Sigmoid colon (tissue), 7 donors: Measurements from ENCODE around the gene RHOA. TPM values are rescaled to one million over a fixed set of nuclear protein-coding genes. Genes with fewer than 3 reads are reported as not detected.

ENCODE experiments used
- DNase-seq: peaks from one replicate; pipeline ENCODE4 v3.0.0-alpha.2; 2019
- H3K27ac ChIP-seq, 4 donors: fragments of 200-600 bp; sonication (generic); one replicate each; pipeline ENCODE4 v1.5.1; 2016 to 2019; ENCODE audit warnings: mild to moderate bottlenecking in 1 of 4
- H3K27me3 ChIP-seq, 3 donors: fragments of 200-600 bp; sonication (generic); one replicate each; pipeline ENCODE4 v1.5.1; 2019; ENCODE audit warnings: mild to moderate bottlenecking in 1 of 3
- H3K36me3 ChIP-seq, 4 donors: fragments of 200-600 bp; sonication (generic); one replicate each; pipeline ENCODE4 v1.5.1; 2016 to 2019
- H3K4me1 ChIP-seq, 4 donors: fragments of 200-600 bp; sonication (generic); one replicate each; pipeline ENCODE4 v1.5.1; 2017 to 2019
- H3K4me3 ChIP-seq, 4 donors: fragments of 200-600 bp; sonication (generic); one replicate each; pipeline ENCODE4 v1.5.1; 2017 to 2019; ENCODE audit warnings: mild to moderate bottlenecking in 2 of 4, moderate library complexity in 1 of 4
- H3K9me3 ChIP-seq, 4 donors: fragments of 200-600 bp in 3 of 4; sonication (generic) in 3 of 4; one replicate each; pipeline versions ENCODE4 v1.5.1 to v1.6.1; 2013 to 2019
- CTCF ChIP-seq, 4 experiments: fragments of 450-650 bp in 3 of 4; fragments of 200-600 bp in 1 of 4; IDR thresholded peaks; one replicate each; pipeline ENCODE4 v1.5.1; 2016 to 2019; ENCODE audit warnings: antibody characterized with exemption in 4 of 4, mild to moderate bottlenecking in 3 of 4, moderate library complexity in 2 of 4
- EP300 ChIP-seq, 4 donors: sonication (generic); formaldehyde crosslinking; IDR thresholded peaks; one replicate each; pipeline ENCODE4 v1.6.1; 2017; ENCODE audit warnings: antibody characterized with exemption in 4 of 4
- POLR2A ChIP-seq, 2 donors: fragments of 450-650 bp; IDR thresholded peaks; one replicate each; pipeline ENCODE4 v1.6.1; 2016; ENCODE audit warnings: antibody characterized with exemption in 2 of 2, mild to moderate bottlenecking in 2 of 2, moderate library complexity in 2 of 2
- POLR2AphosphoS5 ChIP-seq, 4 donors: sonication (generic); formaldehyde crosslinking; IDR thresholded peaks; one replicate each; pipeline ENCODE4 v1.6.1; 2017; ENCODE audit warnings: antibody characterized with exemption in 4 of 4
- WGBS, 2 donors: extraction: QIAGEN DNeasy Blood & Tissue Kit; methylation state at CpG; one replicate each; pipeline ENCODE4 v1.1.7; 2013; 5-methylcytosine and 5-hydroxymethylcytosine counted together
- intact Hi-C: fragments of 100-400 bp; cut with DNase I; formaldehyde crosslinking; loops from one replicate; pipeline ENCODE4 v1.15.1; 2023
- polyA plus RNA-seq, 3 donors: library from polyadenylated mRNA; stranded (reverse); fragments of 200-250 nt; gene quantifications; one replicate each; pipeline ENCODE4 v1.2.3, GENCODE V29; 2013
- total RNA-seq, 4 donors: library from RNA; depleted of rRNA; stranded (reverse); fragments of >200 nt; gene quantifications; one replicate each; pipeline ENCODE4 v1.1.0, GENCODE V29; 2016
- donor health status: healthy with polysubstance abuse.
- donor health status: Bipolar disorder and iron deficiency.
- donor health status: healthy.

The RHOA gene
- total and polyA plus RNA-seq, 7 donors = 369 to 516 (median 421) TPM

GRCh38 chr3:49414753-49415152 lies 3.0 kb upstream of the RHOA start:
- no peak overlapping the region for H3K4me3 ChIP-seq
- peaks cover 0 to 43% (median 0%) of the 10 kb centered on the region in 4 donors for H3K36me3 ChIP-seq
- H3K27me3 ChIP-seq = no peaks in the 10 kb centered on the region
- peak overlapping the region in 3 of 4 donors; percentile 26 to 99 (median 31) for H3K27ac ChIP-seq
- H3K4me1 ChIP-seq = peaks cover 0 to 49% (median 28%) of the 10 kb centered on the region in 4 donors
- intact Hi-C loops = loop anchor here (5.0 kb wide), 1 partner anchor 72 kb away; the partner anchor contains the start of gene USP4
- DNase-seq = no peak
- 86 to 92% methylated on average over 2 of the region's 2 CpGs for WGBS, 2 donors
- no peaks in the 10 kb centered on the region for H3K9me3 ChIP-seq
- TF ChIP-seq POLR2AphosphoS5 (IDR thresholded peaks at IDR 0.05) (no peak), POLR2A (IDR thresholded peaks at IDR 0.05) (no peak), EP300 (IDR thresholded peaks at IDR 0.05) (no peak), CTCF (IDR thresholded peaks at IDR 0.05) (no peak)

GRCh38 chr3:49413338-49413734 lies 1.6 kb upstream of the RHOA start:
- Histone ChIP-seq H3K27me3 (no peaks in the 10 kb centered on the region), H3K36me3 (peaks cover 0 to 35% (median 0%) of the 10 kb centered on the region in 4 donors), H3K9me3 (no peaks in the 10 kb centered on the region), H3K4me1 (peaks cover 0 to 63% (median 41%) of the 10 kb centered on the region in 4 donors), H3K4me3 (peak overlapping the region in 3 of 4 donors; percentile 69 to 95 (median 73)), H3K27ac (peak overlapping the region; percentile 95 to 99 (median 98))
- TF ChIP-seq POLR2AphosphoS5 (IDR thresholded peaks at IDR 0.05) (no peak), EP300 (IDR thresholded peaks at IDR 0.05) (no peak), CTCF (IDR thresholded peaks at IDR 0.05) (no peak), POLR2A (IDR thresholded peaks at IDR 0.05) (no peak)
- intact Hi-C loops = loop anchor here (2.0 to 5.0 kb wide), 3 partner anchors 55 to 71 kb away; partner anchors contain the start of genes GPX1 and USP4
- 82 to 91% methylated on average over 6 of the region's 6 CpGs for WGBS, 2 donors
- DNase-seq = no peak

GRCh38 chr3:49412632-49413337 lies 1.0 kb upstream of the RHOA start:
- Histone ChIP-seq H3K27ac (peak overlapping the region; percentile 95 to 99 (median 98)), H3K4me3 (peak overlapping the region; percentile 69 to 95 (median 74)), H3K27me3 (no peaks in the 10 kb centered on the region), H3K4me1 (peaks cover 0 to 67% (median 45%) of the 10 kb centered on the region in 4 donors), H3K9me3 (no peaks in the 10 kb centered on the region), H3K36me3 (peaks cover 0 to 32% (median 0%) of the 10 kb centered on the region in 4 donors)
- WGBS, 2 donors = 28 to 33% methylated on average over 16 of the region's 16 CpGs
- TF ChIP-seq CTCF (IDR thresholded peaks at IDR 0.05) (no peak), EP300 (IDR thresholded peaks at IDR 0.05) (no peak), POLR2AphosphoS5 (IDR thresholded peaks at IDR 0.05) (no peak), POLR2A (IDR thresholded peaks at IDR 0.05) (no peak)
- DNase-seq = no peak
- intact Hi-C loops = loop anchor here (1.0 to 5.0 kb wide), 5 partner anchors 17 to 318 kb away; partner anchors contain the start of genes GPX1, NICN1, QRICH1 and USP4

- no peaks in the 10 kb centered on the region for H3K27me3 ChIP-seq
- H3K36me3 ChIP-seq = peaks cover 0 to 20% (median 0%) of the 10 kb centered on the region in 4 donors
- WGBS, 2 donors = 1% methylated on average over 59 of the region's 59 CpGs
- peak; percentile 81 for DNase-seq
- peak overlapping the region; percentile 66 to 95 (median 71) for H3K4me3 ChIP-seq
- TF ChIP-seq POLR2AphosphoS5 (IDR thresholded peaks at IDR 0.05) = peak in 3 of 4 donors; percentile 79 to 88 (median 83)
- no peak for TF ChIP-seq EP300 (IDR thresholded peaks at IDR 0.05)
- TF ChIP-seq POLR2A (IDR thresholded peaks at IDR 0.05) = no peak
- no peak for TF ChIP-seq CTCF (IDR thresholded peaks at IDR 0.05)
- no peaks in the 10 kb centered on the region for H3K9me3 ChIP-seq
- intact Hi-C loops = loop anchor here (5.0 kb wide), 1 partner anchor 69 kb away; the partner anchor contains the start of gene USP4
- peaks cover 0 to 73% (median 56%) of the 10 kb centered on the region in 4 donors for H3K4me1 ChIP-seq
- peak overlapping the region; percentile 95 to 99 (median 98) for H3K27ac ChIP-seq
These were observed 225 bp downstream of the RHOA start for GRCh38 chr3:49411535-49411967.
